Measurements from ENCODE around the gene TSPAN16.

DNA sequence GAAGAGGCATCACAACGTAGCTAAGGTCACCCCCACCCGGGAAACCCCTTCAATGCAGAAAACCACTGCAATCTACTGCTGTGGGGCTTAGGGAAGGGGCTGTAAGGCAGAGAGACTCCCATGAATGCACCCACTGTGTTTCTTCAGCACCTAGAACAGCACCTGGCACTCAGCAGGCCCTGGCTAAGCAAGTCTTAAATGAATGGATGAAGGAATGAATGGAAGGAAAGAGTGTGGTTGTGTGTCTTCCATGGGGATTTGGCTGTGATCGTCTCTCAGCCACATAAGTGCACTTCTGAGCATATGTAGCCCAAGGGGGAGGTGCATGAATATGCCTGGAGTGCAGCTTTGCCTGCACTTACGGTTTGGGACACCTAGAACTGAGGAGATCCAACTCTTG is 53.2 kb downstream of the TSPAN16 start:
- TF ChIP-seq, protein P1, sequence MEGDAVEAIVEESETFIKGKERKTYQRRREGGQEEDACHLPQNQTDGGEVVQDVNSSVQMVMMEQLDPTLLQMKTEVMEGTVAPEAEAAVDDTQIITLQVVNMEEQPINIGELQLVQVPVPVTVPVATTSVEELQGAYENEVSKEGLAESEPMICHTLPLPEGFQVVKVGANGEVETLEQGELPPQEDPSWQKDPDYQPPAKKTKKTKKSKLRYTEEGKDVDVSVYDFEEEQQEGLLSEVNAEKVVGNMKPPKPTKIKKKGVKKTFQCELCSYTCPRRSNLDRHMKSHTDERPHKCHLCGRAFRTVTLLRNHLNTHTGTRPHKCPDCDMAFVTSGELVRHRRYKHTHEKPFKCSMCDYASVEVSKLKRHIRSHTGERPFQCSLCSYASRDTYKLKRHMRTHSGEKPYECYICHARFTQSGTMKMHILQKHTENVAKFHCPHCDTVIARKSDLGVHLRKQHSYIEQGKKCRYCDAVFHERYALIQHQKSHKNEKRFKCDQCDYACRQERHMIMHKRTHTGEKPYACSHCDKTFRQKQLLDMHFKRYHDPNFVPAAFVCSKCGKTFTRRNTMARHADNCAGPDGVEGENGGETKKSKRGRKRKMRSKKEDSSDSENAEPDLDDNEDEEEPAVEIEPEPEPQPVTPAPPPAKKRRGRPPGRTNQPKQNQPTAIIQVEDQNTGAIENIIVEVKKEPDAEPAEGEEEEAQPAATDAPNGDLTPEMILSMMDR (IDR thresholded peaks at IDR 0.05; ENCODE audit: insufficient read depth, low read length), result no peak
- TF ChIP-seq POLR2AphosphoS5 (IDR thresholded peaks at IDR 0.05; ENCODE audit: low read depth), result no peak
- TF ChIP-seq, protein P2, sequence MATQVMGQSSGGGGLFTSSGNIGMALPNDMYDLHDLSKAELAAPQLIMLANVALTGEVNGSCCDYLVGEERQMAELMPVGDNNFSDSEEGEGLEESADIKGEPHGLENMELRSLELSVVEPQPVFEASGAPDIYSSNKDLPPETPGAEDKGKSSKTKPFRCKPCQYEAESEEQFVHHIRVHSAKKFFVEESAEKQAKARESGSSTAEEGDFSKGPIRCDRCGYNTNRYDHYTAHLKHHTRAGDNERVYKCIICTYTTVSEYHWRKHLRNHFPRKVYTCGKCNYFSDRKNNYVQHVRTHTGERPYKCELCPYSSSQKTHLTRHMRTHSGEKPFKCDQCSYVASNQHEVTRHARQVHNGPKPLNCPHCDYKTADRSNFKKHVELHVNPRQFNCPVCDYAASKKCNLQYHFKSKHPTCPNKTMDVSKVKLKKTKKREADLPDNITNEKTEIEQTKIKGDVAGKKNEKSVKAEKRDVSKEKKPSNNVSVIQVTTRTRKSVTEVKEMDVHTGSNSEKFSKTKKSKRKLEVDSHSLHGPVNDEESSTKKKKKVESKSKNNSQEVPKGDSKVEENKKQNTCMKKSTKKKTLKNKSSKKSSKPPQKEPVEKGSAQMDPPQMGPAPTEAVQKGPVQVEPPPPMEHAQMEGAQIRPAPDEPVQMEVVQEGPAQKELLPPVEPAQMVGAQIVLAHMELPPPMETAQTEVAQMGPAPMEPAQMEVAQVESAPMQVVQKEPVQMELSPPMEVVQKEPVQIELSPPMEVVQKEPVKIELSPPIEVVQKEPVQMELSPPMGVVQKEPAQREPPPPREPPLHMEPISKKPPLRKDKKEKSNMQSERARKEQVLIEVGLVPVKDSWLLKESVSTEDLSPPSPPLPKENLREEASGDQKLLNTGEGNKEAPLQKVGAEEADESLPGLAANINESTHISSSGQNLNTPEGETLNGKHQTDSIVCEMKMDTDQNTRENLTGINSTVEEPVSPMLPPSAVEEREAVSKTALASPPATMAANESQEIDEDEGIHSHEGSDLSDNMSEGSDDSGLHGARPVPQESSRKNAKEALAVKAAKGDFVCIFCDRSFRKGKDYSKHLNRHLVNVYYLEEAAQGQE (IDR thresholded peaks at IDR 0.05; ENCODE audit: insufficient replicate concordance, low read depth), result peak; percentile 59

Data from HL-60 (cell line).